ENCODE results near the gene DPP10.

The DPP10 gene

DNA sequence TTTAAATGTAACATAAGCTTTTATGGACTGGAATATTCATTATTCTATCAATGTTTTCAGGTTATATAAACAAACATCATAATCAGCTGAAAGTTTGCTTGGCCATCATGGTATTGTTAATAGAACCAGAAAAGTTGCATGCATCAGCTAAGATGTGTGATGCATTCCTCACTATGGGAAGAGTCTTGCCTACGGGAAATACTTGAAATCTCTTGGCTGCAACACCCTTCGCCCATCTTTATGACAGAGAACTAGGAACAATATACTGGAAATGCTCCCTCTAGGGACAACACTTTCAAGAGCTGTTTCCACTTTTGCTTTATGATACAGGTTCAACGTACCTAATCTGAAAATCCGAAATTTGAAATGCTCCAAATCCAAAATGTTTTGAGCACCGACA lies 1390.8 kb downstream of the DPP10 start:
- in situ Hi-C loops (cut with MboI; ENCODE audit: low sequenced_read_pairs): no loop called here

DNA sequence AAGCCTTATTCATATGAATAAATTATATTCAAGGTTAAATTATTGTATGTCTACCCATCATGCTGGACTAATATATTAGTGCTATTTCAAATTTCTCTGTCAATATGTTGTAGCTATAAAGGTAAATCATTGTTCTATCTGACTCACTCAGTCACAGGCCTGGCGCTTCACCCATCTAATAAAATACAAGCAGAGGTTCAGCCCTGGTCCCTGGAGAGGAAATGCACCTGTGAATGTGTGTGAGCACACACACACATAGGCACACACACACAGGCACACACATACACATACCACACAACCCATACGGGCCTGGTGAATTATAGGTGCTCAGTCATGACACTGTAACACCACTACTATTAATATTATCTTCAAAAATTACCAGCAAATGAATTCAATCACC lies 1396.1 kb downstream of the DPP10 start:
- in situ Hi-C loops (cut with MboI; ENCODE audit: low sequenced_read_pairs): no loop called here

DNA sequence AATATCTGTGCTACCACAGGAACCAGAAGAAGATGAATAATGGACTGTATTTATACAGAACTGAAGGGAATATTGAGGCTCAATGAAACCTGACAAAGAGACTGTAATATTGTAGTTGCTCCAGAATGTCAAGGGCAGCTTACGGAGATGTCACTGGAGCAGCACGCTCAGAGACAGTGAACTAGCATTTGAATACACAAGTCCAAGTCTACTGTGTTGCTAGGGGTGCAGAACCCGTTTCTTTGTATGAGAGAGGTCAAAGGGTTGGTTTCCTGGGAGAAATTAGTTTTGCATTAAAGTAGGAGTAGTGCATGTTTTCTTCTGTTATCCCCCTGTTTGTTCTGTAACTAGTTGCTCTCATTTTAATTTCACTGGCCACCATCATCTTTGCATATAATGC lies 1399.9 kb downstream of the DPP10 start:
- in situ Hi-C loops (cut with MboI; ENCODE audit: low sequenced_read_pairs): no loop called here

DNA sequence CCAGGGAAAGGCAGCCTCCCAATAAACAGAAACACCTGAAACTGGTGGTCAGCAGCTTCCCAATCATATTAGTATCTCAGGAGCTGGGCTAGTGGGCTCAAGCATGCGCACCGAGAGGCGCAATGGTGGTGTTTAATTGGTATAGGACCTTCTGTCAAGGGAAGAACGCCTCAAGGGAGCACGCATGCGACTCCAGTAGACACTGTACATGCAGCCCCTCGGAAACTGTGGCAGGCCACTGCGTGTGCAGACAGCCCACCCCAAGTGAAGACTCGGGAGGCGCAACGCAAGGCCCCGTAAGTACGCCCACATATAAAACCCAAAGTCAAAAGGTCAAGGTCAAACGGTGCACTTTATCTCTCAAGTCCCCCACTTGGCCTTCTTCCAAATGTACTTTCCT lies 1405.8 kb downstream of the DPP10 start:
- in situ Hi-C loops (cut with MboI; ENCODE audit: low sequenced_read_pairs): no loop called here

DNA sequence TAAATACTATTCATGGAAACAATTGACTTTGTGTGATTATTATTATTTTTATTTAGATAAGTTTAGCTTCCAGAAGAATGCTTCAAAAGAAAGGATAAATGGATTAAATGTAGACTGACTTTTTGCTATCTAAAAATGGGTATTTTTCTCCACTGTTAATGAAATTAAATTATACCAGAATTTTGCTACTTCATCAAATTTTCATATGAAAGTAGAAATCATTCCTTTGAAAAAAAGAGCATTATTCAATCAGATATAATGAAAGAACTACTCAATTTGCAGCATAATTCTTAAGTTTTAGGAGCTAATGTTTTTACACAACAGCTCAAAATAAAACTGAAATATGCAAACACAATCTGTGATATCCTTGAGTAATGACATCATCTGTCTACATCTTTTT lies 1424.6 kb downstream of the DPP10 start:
- in situ Hi-C loops (cut with MboI; ENCODE audit: low sequenced_read_pairs): no loop called here

DNA sequence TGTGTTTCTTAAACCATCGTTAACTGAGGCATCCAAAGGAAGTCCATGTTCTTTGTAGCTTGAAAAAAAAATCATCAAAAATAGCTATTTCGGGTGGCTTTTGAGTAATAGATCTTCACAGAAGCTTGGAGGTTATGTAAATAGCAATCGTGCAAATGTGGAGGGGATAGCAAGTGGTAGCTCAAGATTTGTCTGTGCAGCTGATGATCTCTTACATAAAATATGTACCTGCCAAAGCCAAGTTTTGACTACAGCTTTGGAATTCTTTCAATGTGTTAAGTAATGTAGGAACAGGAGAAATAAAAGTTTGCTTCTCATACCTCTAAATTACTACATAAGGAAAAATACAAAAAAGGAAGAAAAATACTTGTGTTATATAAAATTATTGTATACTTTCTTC lies 1432.0 kb downstream of the DPP10 start:
- in situ Hi-C loops (cut with MboI; ENCODE audit: low sequenced_read_pairs): no loop called here

DNA sequence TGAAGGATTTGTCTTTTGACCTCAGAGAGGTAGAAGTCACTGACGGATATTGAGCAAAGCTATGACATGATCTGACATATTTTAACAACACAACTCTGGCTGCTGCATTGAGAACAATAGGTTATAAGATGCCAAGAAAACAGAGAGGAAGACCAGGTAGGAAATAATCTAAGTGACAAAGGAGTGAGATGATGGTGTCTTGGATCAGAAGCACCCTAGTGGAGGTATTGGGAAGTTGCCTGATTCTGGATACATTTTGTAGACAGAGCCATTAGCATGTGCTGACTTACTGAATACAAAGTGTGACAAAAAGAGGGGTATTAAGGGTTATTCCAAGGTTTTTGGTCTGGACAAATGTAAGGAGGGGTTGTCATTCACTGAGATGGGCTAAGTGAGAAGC lies 1438.1 kb downstream of the DPP10 start:
- in situ Hi-C loops (cut with MboI; ENCODE audit: low sequenced_read_pairs): no loop called here

DNA sequence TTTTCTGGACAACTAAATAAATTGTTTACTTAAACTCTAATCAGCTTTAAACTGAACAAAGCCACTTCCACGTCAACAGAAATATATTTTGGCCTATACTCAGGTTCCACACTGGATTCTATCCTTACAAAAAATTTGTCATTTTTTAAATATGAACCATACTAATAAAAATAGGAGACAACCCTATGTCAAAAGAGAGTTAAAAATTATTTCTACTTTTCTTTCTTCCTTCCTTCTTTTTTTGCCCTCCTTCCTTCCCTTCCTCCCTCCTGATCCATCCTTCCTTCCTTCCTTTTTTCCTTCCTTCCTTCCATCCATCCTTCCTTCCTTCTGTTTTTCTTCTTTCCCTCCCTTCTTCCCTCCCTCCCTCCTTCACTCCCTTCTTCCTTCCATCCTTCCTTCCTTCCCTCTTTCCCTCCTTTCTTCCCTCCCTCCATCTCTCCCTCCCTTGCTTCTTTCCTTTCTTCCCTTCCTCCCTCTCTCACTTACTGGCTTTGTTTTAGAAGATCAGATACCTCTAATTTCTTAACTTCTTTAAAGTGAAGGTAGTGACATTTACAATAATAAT lies 1444.9 kb downstream of the DPP10 start:
- in situ Hi-C loops (cut with MboI; ENCODE audit: low sequenced_read_pairs): no loop called here
